ENCODE data around the gene RUFY1.
"Not testable (repeated sequence)": the region's sequence is repeated elsewhere in the genome, so short reads cannot be mapped to it uniquely, and the experiment has no call there.

DNA sequence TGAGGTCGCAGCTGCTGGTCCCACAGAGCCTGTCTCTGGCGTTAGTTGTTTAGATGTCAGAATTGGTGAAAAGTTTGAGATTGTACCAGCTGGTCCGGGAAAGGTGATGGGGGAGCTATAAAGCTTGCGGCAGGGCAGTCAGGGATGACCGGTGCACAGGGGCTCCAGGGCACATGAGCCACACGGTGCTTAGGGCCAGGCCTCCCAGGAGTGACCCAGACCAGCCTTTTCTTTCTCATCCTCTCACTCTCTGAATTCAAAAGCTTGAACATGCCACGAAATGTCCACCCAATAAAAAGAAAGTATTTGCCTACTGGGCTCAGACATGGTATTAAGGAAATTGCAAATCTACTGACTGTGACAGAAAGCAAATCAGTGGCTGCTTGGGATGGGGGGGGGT, 34.9 kb upstream of the RUFY1 start:
- TF ChIP-seq, protein P1, sequence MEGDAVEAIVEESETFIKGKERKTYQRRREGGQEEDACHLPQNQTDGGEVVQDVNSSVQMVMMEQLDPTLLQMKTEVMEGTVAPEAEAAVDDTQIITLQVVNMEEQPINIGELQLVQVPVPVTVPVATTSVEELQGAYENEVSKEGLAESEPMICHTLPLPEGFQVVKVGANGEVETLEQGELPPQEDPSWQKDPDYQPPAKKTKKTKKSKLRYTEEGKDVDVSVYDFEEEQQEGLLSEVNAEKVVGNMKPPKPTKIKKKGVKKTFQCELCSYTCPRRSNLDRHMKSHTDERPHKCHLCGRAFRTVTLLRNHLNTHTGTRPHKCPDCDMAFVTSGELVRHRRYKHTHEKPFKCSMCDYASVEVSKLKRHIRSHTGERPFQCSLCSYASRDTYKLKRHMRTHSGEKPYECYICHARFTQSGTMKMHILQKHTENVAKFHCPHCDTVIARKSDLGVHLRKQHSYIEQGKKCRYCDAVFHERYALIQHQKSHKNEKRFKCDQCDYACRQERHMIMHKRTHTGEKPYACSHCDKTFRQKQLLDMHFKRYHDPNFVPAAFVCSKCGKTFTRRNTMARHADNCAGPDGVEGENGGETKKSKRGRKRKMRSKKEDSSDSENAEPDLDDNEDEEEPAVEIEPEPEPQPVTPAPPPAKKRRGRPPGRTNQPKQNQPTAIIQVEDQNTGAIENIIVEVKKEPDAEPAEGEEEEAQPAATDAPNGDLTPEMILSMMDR (optimal IDR thresholded peaks at IDR 0.05 in 1 of 3, IDR thresholded peaks at IDR 0.05 in 1 of 3, conservative IDR thresholded peaks at IDR 0.05 in 1 of 3; ENCODE audit: extremely low read depth in 1 of 3, insufficient read depth in 2 of 3, low read length in 3 of 3) = not testable (repeated sequence)
- TF ChIP-seq EZH2 (IDR thresholded peaks at IDR 0.05; ENCODE audit: low read length) = not testable (repeated sequence)
